Measurements from ENCODE around the gene ZNF726.

DNA sequence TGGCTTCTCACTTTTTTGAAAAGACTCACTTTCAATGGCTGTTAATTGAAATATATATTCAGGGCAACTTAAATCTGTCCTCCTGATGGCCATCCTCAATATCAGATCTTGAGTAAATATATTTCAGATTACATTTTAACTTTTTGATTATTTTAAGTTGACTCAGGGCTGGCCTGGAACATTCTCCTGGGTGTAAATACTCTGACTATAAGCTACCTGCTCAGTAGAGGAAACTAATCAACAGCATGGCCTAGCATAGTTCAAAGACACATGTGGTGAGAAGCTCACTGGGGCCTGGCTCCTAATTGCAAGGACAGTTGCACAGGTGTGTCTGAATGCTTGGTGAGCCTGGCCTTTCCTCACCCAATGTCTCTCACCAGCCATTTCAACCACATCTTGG lies 5.5 kb upstream of the ZNF726 start:
- TF ChIP-seq EZH2phosphoT487 (IDR thresholded peaks at IDR 0.05; ENCODE audit: insufficient read depth, low read depth) (no peak), EZH2 (IDR thresholded peaks at IDR 0.05; ENCODE audit: insufficient read depth, poor library complexity, severe bottlenecking) (no peak)
